Measurements from ENCODE around the gene FGF21.
"Not testable (repeated sequence)": the region's sequence is repeated elsewhere in the genome, so short reads cannot be mapped to it uniquely, and the experiment has no call there.

Gene FGF21, protein sequence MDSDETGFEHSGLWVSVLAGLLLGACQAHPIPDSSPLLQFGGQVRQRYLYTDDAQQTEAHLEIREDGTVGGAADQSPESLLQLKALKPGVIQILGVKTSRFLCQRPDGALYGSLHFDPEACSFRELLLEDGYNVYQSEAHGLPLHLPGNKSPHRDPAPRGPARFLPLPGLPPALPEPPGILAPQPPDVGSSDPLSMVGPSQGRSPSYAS

DNA sequence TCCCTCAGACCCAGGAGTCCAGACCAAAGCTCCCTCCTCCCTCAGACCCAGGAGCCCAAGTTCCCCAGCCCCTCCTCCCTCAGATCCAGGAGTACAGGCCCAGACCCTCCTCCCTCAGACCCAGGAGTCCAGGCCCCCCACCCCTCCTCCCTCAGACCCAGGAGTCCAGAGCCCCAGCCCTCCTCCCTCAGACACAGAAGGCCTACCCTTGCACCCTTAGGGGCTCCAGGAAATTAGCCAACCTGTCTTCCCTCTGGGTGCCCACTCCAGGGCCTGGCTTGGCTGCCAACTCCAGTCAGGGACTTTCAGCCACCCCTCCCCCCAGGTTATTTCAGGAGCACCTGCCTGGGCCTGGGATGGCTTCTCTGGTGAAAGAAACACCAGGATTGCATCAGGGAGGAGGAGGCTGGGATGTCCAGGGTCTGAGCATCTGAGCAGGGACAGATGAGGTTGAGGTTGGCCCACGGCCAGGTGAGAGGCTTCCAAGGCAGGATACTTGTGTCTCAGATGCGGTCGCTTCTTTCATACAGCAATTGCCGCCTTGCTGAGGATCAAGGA lies at the start of gene FGF21:
TSS of gene FGF21 (plus strand) at position 441 of the 558 bp plus-strand sequence. CDS start 713 bp downstream, outside the sequence.
- DNase-seq = no peak

- DNase-seq = no peak
Measured at GRCh38 chr19:48708471-48708870, 46.9 kb upstream of the FGF21 start.

DNA sequence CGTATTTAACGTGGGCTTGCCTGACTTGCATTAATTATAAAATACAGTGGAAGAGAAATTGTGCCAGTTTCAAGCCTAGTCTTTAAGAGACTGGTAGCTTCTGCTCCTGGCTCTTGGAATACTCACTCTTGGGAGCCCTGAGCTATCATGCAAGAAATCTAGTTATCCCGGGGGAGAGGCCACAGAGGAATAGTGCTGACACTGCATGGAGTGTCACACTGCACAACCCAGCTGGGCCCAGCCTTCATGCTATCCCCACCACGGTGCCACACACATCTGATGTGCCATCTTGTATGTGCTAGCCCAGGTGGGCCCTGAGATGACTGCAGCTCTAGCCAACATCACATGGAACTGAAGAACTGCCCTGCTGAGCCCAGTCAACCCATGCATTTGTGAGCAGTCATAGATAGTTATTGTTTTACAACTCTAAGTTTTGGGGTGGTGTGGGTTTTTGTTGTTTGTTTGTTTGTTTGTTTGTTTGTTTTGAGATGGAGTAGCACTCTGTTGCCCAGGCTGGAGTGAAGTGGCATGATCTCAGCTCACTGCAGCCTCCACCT lies 44.1 kb upstream of the FGF21 start:
- no peak for DNase-seq

DNA sequence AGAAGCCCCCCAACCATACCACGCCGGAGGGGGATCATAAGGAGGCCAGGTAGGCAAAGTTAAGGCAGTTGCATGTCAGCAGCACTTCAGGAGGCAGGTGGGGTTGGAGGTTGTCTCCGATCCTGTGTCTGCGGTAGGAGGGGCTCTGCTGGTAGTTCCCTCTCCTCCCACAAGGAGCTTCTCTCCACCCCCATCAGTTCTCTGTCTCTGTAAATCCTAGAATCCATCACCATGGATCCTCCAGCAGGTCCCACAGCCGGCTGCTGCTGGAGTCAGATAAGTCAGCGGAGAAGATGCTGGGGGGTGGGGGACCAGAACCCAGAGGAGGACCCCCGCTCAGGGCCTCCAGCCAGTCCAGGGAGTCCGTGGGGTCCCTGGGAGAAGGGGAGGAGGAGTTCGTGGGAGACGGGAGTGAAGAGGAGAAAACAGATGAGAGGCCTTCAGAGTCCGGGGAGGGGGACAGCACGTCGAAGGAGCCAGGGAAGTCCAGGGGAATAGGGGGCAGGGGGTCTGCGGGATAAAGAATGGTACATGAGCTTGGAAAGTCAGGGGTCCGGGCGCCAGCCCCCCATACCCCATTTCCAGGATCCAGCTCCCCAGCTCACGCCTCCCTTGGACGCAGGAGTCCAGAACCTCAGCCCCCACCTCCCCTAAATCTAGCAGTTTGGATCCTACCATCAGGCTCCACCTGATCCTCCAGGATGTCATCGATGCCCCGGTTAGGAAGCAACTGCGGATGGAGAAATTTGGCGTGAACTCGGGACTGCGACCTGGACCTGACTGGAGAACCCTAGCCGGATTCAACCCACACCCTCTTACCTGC lies 42.1 kb upstream of the FGF21 start:
- peak in 1 of 3 donors; percentile 16 for DNase-seq

- DNase-seq = peak; percentile 99 to 100 (median 100)
Measured at GRCh38 chr19:48713864-48714755, 41.2 kb upstream of the FGF21 start.

DNA sequence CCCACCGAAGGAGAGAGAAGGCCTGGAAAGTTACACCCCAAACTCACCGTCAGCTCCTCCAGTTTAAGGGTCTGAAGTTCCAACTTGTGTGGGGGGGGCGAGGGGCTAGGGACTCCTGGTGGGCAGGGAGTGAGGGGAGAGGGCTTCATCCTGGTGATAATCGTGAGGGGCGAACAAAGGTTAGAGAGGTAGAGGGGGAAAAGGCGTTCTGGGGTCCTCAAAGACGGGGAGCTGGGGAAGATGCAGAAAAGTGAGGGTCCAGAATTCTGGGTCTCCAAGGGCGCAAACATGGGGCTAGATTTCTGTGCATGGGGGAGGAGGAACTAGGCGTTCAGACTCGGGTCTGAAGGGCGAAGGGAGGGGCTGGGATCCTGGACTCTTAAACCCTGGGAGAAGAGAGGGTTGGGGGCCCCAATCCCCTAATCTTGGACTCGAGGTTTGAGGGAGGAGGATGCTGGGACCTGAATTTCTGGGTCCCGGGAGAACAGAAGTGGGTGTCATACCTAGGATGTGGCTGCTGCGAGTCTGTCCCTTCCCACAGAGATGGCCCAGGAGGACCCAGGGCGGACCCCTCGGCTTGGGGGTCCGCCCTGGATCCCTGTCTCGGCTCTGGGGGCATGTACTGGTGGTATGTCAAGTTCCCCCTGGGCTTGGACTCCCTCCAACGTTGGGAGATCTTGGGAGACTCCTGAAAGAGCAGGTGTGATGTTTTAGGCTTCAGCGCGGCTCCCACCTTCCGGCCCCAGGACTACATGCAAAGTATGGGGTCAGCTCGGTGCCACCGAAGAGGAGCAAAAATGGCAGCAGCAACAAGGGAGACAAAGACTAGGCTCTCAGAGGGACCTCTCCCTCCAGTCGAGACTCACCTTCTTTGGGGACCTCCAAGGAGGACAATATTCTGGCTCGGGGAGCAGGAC lies 40.3 kb upstream of the FGF21 start:
- DNase-seq = no peak

DNA sequence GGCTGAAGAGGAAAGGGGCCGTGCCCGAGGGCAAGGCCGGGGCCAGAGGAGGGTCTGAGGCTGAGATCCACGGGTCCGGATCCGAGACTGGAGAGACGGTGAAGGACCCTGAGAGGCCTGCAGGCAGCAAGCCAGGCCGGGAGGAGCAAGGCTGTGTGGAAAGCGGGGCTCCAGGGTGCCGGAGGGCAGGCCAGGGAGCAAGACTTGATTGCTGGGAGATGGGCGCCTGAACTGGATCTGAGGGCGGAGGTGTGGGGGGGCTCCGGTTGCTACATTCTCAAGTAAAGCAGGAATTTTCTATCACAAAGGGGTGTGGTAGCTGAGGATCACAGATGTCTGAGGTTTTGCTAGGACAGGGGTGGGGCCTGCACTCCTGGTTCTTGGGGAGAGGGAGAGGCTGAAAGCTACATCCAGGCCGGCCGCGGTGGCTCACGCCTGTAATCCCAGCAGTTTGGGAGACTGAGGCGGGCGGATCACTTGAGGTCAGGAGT lies 39.6 kb upstream of the FGF21 start:
- DNase-seq = no peak

GRCh38 chr19:48716562-48717291 lies 38.6 kb upstream of the FGF21 start:
- no peak for DNase-seq

DNA sequence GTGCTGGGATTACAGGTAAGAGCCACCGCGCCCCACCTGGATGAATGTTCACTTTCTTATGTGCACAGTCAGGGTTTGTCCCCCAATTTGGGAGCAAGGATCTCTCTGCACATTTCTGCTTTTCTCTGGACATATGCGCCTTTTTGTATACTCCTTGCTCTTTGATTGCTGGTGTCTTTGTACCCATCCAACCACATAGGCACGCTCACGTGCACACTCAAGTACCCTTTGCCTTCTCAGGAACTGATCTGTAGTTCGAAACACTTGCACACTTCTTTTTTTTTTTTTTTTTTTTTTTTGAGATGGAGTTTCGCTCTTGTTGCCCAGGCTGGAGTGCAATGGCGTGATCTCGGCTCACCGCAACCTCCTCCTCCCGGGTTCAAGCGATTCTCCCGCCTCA lies 37.2 kb upstream of the FGF21 start:
- DNase-seq = not testable (repeated sequence)

GRCh38 chr19:48718711-48719231 lies 36.6 kb upstream of the FGF21 start:
- no peak for DNase-seq

- DNase-seq = no peak
Measured at GRCh38 chr19:48719263-48720171, 35.8 kb upstream of the FGF21 start, which contains the start of gene MAMSTR. Gene MAMSTR, minus strand, starts transcription at chr19:48719725. Its CDS starts 694 bp downstream, at chr19:48719031.

DNA sequence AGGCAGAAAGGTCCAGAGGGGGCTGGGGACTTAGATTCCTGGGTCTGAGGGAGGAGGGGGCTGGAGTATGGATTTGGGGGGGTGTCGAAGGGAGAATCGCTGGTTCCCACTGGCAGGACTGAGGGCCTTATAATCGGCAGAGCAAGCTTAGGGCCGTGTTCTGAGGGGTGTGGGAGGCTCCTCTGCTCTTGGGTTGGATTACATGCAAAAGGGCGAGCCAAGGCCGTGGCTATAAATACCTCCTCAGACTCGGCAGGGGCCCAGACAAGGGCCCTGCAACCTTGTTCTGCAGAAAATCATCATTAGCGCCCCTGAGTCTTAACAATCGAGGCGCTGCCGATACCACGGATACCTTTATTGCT lies 35.1 kb upstream of the FGF21 start:
- no peak for DNase-seq

DNA sequence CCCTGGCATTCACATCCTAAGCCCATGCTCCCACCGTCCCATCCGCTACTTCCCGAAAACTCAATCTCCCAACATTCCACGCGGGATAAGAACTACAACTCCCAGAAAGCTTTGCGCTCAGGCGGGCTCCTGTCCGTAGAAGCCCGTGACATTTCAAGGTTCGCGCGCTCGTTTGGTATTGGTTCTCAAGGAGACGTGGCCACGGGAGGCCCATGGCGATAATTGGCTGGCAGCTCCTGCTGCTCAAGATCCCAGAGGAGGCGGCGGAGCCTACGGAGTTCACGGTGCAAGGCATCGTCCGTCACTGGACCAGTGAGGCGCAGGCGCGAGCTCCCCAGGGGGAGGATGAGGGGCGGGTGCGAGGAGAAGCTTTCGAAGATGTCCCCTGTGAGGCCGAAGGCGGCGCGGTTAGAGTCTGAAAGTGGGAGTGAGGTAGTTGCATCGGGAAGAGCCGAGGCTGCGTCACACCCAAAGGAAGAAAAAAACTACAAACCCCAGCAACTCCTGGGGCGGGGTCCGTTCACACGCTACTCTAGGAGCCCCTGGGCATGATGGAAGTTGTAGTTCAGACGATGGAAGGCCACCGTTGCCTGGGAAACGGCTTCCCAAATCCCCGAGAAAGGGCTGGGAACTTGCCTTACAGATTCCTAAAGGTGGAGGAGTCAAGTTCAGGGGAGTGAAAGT lies 34.6 kb upstream of the FGF21 start:
- DNase-seq = peak; percentile 95 to 97 (median 97)

- no peak for DNase-seq
Measured at GRCh38 chr19:48722196-48722708, 33.1 kb upstream of the FGF21 start.

- peak; percentile 65 to 74 (median 70) for DNase-seq
Measured at GRCh38 chr19:48724796-48725753, 30.2 kb upstream of the FGF21 start.

DNA sequence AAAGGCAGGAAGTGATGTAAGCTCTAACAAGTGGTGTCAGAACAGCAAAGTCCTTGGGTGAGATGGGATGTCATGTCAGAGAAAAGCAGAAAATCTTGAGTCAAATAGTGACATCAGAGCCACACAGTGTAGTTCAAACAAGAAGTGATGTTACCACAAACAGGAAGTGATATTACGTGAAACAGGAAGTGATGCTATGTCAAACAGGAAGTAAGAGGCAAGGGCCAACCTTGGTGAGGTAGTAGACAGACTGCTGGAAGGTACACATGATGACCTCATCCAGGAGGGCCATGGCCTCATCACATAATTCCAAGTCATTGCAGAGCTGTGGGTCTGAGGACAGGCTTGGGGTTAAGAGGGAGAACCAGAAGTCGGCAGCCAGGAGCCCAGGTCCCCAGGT lies 28.8 kb upstream of the FGF21 start:
- peak; percentile 26 to 68 (median 58) for DNase-seq

Data from suppressor macrophage treated with lipopolysaccharide for 1 hour (primary cell).